DOHH2 (cell line): Measurements from ENCODE around the gene CDC40.

Experiments used
- H3F3A ChIP-seq: fragments of 200-600 bp; sonication (generic), shearing (Covaris generic); 2 replicates; pipeline ENCODE4 v1.6.0; 2016; ENCODE audit warnings: antibody characterized with exemption, mild to moderate bottlenecking; ENCODE audit not compliant: control insufficient read depth, insufficient read depth
- H3K27ac ChIP-seq: fragments of 200-600 bp; sonication (generic); 2 replicates; pipeline ENCODE4 v1.5.1; 2014; ENCODE audit warnings: low read depth, mild to moderate bottlenecking, low read length, moderate library complexity
- H3K27me3 ChIP-seq: fragments of 200-600 bp; sonication (generic); 2 replicates; pipeline ENCODE4 v1.6.1; 2014; ENCODE audit warnings: mild to moderate bottlenecking, low read length, mixed read lengths; ENCODE audit not compliant: control insufficient read depth
- H3K36me3 ChIP-seq: fragments of 200-600 bp; sonication (generic); 2 replicates; pipeline ENCODE4 v1.6.1; 2014; ENCODE audit warnings: mild to moderate bottlenecking, low read length, moderate library complexity, mixed read lengths; ENCODE audit not compliant: control insufficient read depth
- H3K4me1 ChIP-seq: fragments of 200-600 bp; sonication (generic); 2 replicates; pipeline ENCODE4 v1.6.1; 2014; ENCODE audit warnings: mild to moderate bottlenecking, low read length, mixed read lengths; ENCODE audit not compliant: control insufficient read depth
- H3K4me2 ChIP-seq: fragments of 200-600 bp; sonication (generic); 2 replicates; pipeline ENCODE4 v1.6.0; 2014; ENCODE audit warnings: mild to moderate bottlenecking, low read length, moderate library complexity
- H3K4me3 ChIP-seq: fragments of 200-600 bp; sonication (generic); 2 replicates; pipeline ENCODE4 v1.5.1; 2014; ENCODE audit warnings: mild to moderate bottlenecking, low read length, mixed read lengths
- H3K79me2 ChIP-seq: fragments of 200-600 bp; sonication (generic); 2 replicates; pipeline ENCODE4 v1.6.1; 2014; ENCODE audit warnings: mild to moderate bottlenecking, low read length, mixed read lengths; ENCODE audit not compliant: control insufficient read depth
- H3K9me2 ChIP-seq: fragments of 200-600 bp; sonication (generic); replicated peaks from 2 replicates; pipeline ENCODE4 v1.6.1; 2014; ENCODE audit warnings: mild to moderate bottlenecking, low read length, mixed read lengths; ENCODE audit not compliant: control insufficient read depth
- H3K9me3 ChIP-seq: fragments of 200-600 bp; sonication (generic); 2 replicates; pipeline ENCODE4 v1.6.1; 2014; ENCODE audit warnings: antibody characterized with exemption, low read length, mixed read lengths; ENCODE audit not compliant: control insufficient read depth, insufficient read depth
- H4K20me1 ChIP-seq: fragments of 200-600 bp; sonication (generic); 2 replicates; pipeline ENCODE4 v1.6.0; 2014; ENCODE audit warnings: low read depth, mild to moderate bottlenecking, antibody characterized with exemption, low read length, moderate library complexity; ENCODE audit not compliant: control insufficient read depth, insufficient read depth
- CTCF ChIP-seq: fragments of 200-600 bp; sonication (generic); IDR thresholded peaks from one replicate; pipeline ENCODE4 v1.5.1; 2014; ENCODE audit warnings: antibody characterized with exemption, mild to moderate bottlenecking, low read depth, low read length; ENCODE audit not compliant: poor library complexity, severe bottlenecking
- EZH2phosphoT487 ChIP-seq: fragments of 200-600 bp; sonication (generic); IDR thresholded peaks from 2 replicates; pipeline ENCODE4 v1.6.1; 2017; ENCODE audit warnings: borderline replicate concordance, mild to moderate bottlenecking, antibody characterized with exemption, low read length, moderate library complexity, mixed read lengths

The CDC40 gene

GRCh38 chr6:110201151-110201884 is 21.1 kb downstream of the CDC40 start:
- no peaks in the 10 kb centered on the region for H3K9me3 ChIP-seq
- H3K4me2 ChIP-seq = peak overlapping the region; percentile 63
- H3K9me2 ChIP-seq = no peaks in the 10 kb centered on the region
- no peak for TF ChIP-seq EZH2phosphoT487
- H3K27ac ChIP-seq = peak overlapping the region; percentile 94
- no peaks in the 10 kb centered on the region for H4K20me1 ChIP-seq
- peaks cover 73% of the 10 kb centered on the region for H3K79me2 ChIP-seq
- peaks cover 31% of the 10 kb centered on the region for H3F3A ChIP-seq
- peak overlapping the region; percentile 52 for H3K4me3 ChIP-seq
- H3K27me3 ChIP-seq = no peaks in the 10 kb centered on the region
- H3K4me1 ChIP-seq = peaks cover 70% of the 10 kb centered on the region
- peaks cover 18% of the 10 kb centered on the region for H3K36me3 ChIP-seq

GRCh38 chr6:110207652-110208051 is 27.4 kb downstream of the CDC40 start:
- no peak for TF ChIP-seq EZH2phosphoT487
- no peak for TF ChIP-seq CTCF
- Histone ChIP-seq H3K36me3 (peaks cover 48% of the 10 kb centered on the region), H3K27me3 (no peaks in the 10 kb centered on the region), H3F3A (peaks cover 36% of the 10 kb centered on the region), H3K27ac (peak overlapping the region; percentile 94), H4K20me1 (no peaks in the 10 kb centered on the region), H3K9me2 (no peaks in the 10 kb centered on the region), H3K9me3 (no peaks in the 10 kb centered on the region), H3K4me1 (peaks cover 54% of the 10 kb centered on the region), H3K4me3 (no peak overlapping the region), H3K79me2 (peaks cover 26% of the 10 kb centered on the region), H3K4me2 (peak overlapping the region; percentile 77)

GRCh38 chr6:110211753-110212152 is 31.5 kb downstream of the CDC40 start:
- Histone ChIP-seq H4K20me1 (no peaks in the 10 kb centered on the region), H3K27ac (no peak overlapping the region), H3K36me3 (peaks cover 88% of the 10 kb centered on the region), H3K9me2 (no peaks in the 10 kb centered on the region), H3K4me1 (peaks cover 24% of the 10 kb centered on the region), H3K9me3 (no peaks in the 10 kb centered on the region), H3K79me2 (peaks cover 11% of the 10 kb centered on the region), H3F3A (peaks cover 4% of the 10 kb centered on the region), H3K4me3 (no peak overlapping the region), H3K27me3 (no peaks in the 10 kb centered on the region), H3K4me2 (no peak overlapping the region)
- TF ChIP-seq CTCF (no peak), EZH2phosphoT487 (no peak)

GRCh38 chr6:110214338-110214737 is 34.1 kb downstream of the CDC40 start:
- Histone ChIP-seq H3K27me3 (no peaks in the 10 kb centered on the region), H4K20me1 (no peaks in the 10 kb centered on the region), H3K4me1 (0 out of 2 replicates have a peak, but pooled peaks cover 8% of the 10 kb centered on the region), H3K9me3 (no peaks in the 10 kb centered on the region), H3K9me2 (no peaks in the 10 kb centered on the region), H3K4me3 (no peak overlapping the region), H3K79me2 (no peaks in the 10 kb centered on the region), H3K27ac (no peak overlapping the region), H3K36me3 (peaks cover 91% of the 10 kb centered on the region), H3F3A (no peaks in the 10 kb centered on the region), H3K4me2 (no peak overlapping the region)
- TF ChIP-seq EZH2phosphoT487 (no peak), CTCF (no peak)
